Heart left ventricle (tissue), 13 donors: Measurements from ENCODE around the gene FGD3.

Source experiments
- POLR2A ChIP-seq, 2 donors: fragments of 450-650 bp; IDR thresholded peaks; one replicate each; pipeline ENCODE4 v1.6.1; 2017; ENCODE audit warnings: antibody characterized with exemption in 2 of 2, mild to moderate bottlenecking in 2 of 2, moderate library complexity in 2 of 2
- TF ChIP-seq, protein P1 (sequence below), 12 donors: fragments of 200-600 bp; sonication (generic) in 4 of 12; IDR thresholded peaks; one replicate each; pipeline versions ENCODE4 v1.5.0 to v1.8.0; 2018 to 2022; ENCODE audit warnings: antibody characterized with exemption in 12 of 12, mild to moderate bottlenecking in 5 of 12
- donor health status: ischemic (EF 13 %, LVEDD 7.1; RV severe dilation, severe dysfunction).
- donor health status: DM: no; HTN: yes; CAD: no.
- donor health status: DM: no; HTN: no; CAD: no.
- donor health status: ischemic (EF 25% LVEDD 6.9; RV normal size, moderate dysfunction).
- donor health status: ischemic (EF 25% LVEDD 5.7; RV mildly dilated, moderate dysfunction).
- donor health status: ischemic (EF 35%, LVEDD 5.7; RV mildly dilated, moderate dysfunction).
- donor health status: nonischemic (EF 11% LVEDD 7.7; RV severe dilation, severe dysfunction).
- donor health status: DM: yes; HTN: yes; CAD: no.
- donor health status: PGD.
- donor health status: ischemic (EF 29% LVEDD 5.4; RV normal size, mild dysfunction).
- donor health status: nonischemic (EF 23%, LVEDD 6.1; RV moderate dilation, normal function).

- TF ChIP-seq, protein P1, sequence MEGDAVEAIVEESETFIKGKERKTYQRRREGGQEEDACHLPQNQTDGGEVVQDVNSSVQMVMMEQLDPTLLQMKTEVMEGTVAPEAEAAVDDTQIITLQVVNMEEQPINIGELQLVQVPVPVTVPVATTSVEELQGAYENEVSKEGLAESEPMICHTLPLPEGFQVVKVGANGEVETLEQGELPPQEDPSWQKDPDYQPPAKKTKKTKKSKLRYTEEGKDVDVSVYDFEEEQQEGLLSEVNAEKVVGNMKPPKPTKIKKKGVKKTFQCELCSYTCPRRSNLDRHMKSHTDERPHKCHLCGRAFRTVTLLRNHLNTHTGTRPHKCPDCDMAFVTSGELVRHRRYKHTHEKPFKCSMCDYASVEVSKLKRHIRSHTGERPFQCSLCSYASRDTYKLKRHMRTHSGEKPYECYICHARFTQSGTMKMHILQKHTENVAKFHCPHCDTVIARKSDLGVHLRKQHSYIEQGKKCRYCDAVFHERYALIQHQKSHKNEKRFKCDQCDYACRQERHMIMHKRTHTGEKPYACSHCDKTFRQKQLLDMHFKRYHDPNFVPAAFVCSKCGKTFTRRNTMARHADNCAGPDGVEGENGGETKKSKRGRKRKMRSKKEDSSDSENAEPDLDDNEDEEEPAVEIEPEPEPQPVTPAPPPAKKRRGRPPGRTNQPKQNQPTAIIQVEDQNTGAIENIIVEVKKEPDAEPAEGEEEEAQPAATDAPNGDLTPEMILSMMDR (IDR thresholded peaks at IDR 0.05) = no peak
- TF ChIP-seq POLR2A (IDR thresholded peaks at IDR 0.05) = no peak
Measured at GRCh38 chr9:93024986-93025630, 77.8 kb downstream of the FGD3 start.
